Hepatocyte (in vitro differentiated cells): ENCODE data around the gene ALOXE3.

Source experiments
- CTCF ChIP-seq: fragments of 200-600 bp; sonication (generic); IDR thresholded peaks from 2 replicates; pipeline ENCODE4 v1.5.1; 2016; ENCODE audit warnings: antibody characterized with exemption, mild to moderate bottlenecking; ENCODE audit not compliant: poor library complexity
- EZH2 ChIP-seq: fragments of 200-600 bp; sonication (generic); IDR thresholded peaks from 2 replicates; pipeline ENCODE4 v1.6.1; 2016; ENCODE audit warnings: antibody characterized with exemption, mild to moderate bottlenecking, borderline replicate concordance

GRCh38 chr17:8123695-8124349 lies 5.5 kb upstream of the ALOXE3 start, which contains the start of gene HES7:
- TF ChIP-seq CTCF = no peak
- no peak for TF ChIP-seq EZH2
